Stimulated activated CD4-positive, alpha-beta T cell treated with anti-CD3 and anti-CD28 coated beads, Interleukin-1b, Interleukin-23, amount 100 ng/mL, for 24 hours (primary cell): ENCODE data around the gene MBD3L4.
"Not testable (repeated sequence)": the region's sequence is repeated elsewhere in the genome, so short reads cannot be mapped to it uniquely, and the experiment has no call there.

Experiments used
- DNase-seq, 4 experiments: peaks; one replicate each; pipeline ENCODE4 v3.0.0-alpha.2; 2020; ENCODE audit warnings: low read depth in 4 of 4, low spot score in 1 of 4

Gene MBD3L4

GRCh38 chr19:7051421-7051820, 11.4 kb upstream of the MBD3L4 start:
- DNase-seq, result not testable (repeated sequence)

DNA sequence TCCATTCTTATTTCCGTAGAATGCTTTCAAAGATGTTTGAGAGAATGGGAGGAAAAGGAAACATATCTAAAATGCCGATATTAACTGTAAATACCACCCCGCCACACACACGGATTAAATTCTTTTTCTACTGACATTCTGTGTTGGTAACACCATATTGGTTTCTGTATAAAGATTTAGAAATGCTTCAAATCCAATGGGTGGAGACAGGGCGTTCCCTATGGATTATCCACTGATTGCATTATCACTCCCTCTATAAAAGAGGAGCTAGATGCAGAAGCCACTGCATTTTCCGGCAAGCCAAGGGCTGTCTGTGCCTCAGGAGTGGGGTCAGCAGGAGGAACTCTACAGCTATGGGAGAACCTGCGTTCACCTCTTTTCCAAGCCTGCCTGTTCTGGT, 9.0 kb upstream of the MBD3L4 start, which contains the start of gene MBD3L2:
Gene MBD3L2 (plus strand): TSS at position 301 of the 400 bp plus-strand sequence. CDS start 53 bp downstream, at position 354.
- DNase-seq, result not testable (repeated sequence)

GRCh38 chr19:7041563-7041962, 1.6 kb upstream of the MBD3L4 start:
- DNase-seq, result not testable (repeated sequence)

DNA sequence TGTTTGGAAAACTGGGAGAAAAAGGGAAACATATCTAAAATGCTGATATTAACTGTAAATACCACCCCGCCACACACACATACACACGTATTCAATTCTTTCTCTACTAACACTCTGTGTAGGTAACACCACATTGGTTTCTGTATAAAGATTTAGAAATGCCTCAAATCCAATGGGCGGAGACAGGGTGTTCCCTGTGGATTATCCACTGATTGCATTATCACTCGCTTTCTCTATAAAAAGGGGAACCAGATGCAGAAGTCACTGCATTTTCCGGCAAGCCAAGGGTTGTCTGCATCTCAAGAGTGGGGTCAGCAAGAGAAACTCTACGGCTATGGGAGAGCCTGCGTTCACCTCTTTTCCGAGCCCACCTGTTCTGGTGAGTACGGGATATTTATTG, 9.7 kb downstream of the MBD3L4 start, which contains the start of gene MBD3L5:
Gene MBD3L5 (plus strand): TSS at position 301 of the 400 bp plus-strand sequence. CDS start 34 bp downstream, at position 335.
- not testable (repeated sequence) for DNase-seq

GRCh38 chr19:7028790-7029189, 11.2 kb downstream of the MBD3L4 start:
- DNase-seq, result not testable (repeated sequence)

GRCh38 chr19:7021331-7021730, 18.6 kb downstream of the MBD3L4 start, which contains the start of gene MBD3L2B:
Gene MBD3L2B, minus strand, starts transcription at chr19:7021431. Its CDS starts 34 bp downstream, at chr19:7021397.
- DNase-seq, result not testable (repeated sequence)

DNA sequence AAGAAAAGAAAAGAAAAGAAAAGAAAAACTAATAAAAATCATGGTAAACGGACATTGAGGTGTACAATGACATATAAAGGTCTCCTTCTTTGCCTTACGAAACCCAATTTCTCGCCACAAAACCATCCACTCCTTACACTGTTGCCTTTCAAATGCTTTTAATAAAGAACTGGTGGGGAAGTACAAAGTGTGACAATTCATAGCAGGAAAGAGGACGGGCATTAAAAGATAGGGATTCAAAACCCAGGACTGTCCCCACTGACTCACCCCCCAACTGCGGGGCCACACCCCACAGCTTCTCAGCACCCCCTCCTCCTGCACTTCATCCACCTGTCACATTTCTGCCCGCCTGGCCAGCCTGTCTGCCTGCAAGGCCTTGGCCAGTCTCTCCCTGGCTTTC, 21.2 kb downstream of the MBD3L4 start:
- no peak for DNase-seq

DNA sequence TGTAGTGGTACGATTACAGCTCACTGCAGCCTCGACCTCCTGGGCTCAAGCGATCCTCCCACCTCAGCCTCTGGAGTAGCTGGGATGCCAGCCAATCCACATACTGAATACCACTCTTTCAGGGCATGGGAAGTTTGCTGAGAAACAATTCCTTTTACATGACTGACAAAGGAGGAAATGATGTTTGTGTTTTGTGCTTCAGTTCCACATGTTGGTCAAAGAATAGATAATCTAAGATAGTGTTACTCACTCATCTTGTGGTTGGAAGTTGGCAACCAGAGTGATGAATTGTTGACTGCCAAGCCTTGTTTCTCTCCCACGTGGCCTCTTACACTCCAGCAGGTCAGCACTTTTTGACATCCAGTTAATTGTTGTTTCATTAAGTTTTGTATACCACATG, 26.3 kb downstream of the MBD3L4 start:
- no peak for DNase-seq

DNA sequence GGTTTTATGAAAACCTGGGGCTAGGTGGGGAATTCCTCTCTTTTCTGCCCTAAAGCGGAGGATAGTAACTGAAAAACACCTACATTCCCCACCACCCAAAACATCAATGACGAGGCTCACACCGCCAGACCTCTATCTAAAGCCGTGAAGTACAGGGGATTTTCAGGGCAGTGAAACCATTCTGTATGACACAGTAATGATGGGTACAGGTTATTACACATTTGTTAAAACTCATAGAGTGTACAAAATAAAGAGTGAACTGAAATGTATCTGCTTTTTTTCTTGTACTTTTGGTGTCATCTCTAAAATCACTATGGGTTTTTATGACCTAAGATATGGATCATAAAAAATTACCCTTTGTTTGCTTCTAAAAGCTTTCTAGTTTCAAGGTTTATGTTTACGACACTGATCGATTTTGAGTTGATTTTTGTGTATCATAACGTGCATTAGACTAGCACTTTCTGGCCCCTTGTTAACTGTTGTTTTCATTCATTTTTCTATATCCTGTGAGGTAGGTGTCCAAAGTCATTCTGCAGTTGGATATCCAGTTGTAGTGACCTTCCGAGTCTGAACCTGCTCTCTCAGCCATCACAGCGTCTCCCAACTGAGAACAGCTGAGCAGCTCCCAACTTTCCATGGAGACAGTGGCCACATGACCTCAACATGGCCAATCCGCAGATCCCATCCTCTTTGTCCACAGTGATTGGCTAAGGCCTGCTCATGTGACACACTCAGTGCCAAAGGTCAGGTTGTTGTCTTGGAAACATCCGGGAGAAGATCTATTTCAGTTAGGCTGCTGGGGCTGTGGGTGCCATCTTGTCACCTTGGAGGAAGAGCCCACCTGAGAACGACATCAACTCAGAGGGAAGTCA, 29.0 kb downstream of the MBD3L4 start:
- DNase-seq, result no peak

DNA sequence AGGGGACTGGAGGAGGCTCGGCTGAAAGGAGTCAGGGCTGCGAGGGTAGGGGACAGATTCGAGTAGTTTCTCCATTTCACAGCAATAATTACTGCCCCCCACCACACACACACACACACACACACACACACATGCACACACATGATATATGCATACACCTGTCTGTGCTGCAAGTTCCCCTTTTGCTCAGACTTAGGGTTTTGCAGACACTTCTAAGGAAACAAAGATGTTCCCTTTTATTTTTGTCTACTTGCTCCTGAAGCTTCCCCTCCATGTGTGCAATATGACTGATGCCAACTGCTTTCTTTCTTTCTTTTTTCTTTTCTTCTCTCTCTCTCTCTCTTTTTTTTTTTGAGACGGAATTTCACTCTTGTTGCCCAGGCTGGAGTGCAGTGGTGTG, 32.1 kb downstream of the MBD3L4 start:
- DNase-seq, result no peak

- no peak for DNase-seq
These were observed 33.8 kb downstream of the MBD3L4 start for GRCh38 chr19:7006135-7006704.

DNA sequence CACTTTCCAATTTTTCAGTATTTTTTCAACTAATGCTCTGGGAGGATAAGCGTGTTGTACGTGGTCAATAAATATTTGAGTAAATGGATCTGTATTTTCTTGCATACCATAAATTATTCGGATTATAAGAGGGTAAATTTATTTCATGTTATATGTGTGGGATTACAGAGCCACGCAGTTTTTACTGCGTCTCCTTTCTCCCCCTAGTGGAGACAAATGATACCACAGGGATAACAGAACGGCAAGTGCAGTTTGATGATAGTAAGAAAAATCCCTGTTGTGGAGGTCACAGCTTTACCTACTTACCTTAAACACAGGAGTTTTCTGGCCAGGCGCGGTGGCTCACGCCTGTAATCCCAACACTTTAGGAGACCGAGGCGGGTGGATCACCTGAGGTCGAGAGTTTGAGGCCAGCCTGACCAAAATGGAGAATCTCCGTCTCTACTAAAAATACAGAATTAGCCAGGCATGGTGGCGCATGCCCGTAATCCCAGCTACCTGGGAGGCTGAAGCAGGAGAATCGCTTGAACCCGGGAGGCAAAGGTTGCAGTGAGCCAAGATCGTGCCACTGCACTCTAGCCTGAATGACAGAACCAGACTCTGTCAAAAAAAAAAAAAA, 35.6 kb downstream of the MBD3L4 start:
- no peak for DNase-seq

GRCh38 chr19:7000816-7001215, 39.2 kb downstream of the MBD3L4 start:
- DNase-seq, result no peak

DNA sequence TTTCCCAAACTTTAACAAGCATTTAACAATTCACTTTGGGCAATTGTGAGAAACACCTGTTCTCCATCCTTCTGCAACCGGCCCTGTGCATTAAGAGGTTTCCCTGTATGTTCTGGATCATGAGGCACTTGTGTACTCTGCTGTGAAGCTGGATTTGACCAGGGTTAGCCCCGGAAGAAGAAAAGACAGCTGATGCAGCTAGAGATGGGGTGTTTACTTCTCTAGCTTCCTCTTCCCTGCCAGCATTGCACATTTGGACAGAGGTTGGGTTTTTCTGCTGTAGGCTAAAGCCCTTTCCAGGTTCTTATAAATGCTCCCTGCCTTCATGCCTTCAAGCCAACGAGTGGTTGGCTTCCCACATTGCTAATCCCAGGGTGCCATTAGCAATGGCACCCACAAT, 39.6 kb downstream of the MBD3L4 start:
- no peak for DNase-seq

- no peak for DNase-seq
These were observed 40.0 kb downstream of the MBD3L4 start for GRCh38 chr19:6999933-7000332.

DNA sequence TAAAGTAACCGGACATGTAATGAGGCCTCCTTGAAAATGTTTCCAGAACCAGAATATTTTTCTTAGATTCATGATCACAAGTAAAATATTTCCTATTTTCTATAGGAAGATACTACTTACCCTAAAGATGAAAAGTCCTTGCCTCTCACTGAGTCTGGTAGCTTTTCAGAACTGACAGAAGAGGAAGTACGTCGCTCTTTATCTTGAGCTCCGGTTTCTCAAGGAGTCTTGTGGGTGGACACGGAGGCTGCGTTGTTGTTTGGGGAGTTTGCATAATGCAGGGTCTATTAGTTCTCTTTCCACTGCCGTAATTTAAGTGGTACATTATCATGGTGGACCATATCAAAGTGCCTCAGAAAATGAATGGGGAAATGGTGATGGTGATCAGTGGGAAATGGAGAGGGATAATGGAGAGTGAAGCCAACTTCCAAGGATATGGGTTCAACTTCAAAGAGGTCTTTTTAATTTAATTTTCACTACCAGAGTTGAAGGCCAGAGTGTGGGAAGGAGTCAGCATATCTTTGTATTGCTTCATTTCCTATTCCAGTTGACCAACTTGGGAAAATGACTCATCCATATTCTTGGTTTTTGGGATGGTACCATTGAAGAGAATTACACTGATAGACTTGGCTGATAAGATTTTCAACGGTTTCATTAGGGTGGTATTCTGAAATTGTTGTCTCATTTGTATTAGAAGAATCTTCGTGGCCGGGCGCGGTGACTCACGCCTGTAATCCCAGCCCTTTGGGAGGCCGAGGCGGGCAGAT, 42.1 kb downstream of the MBD3L4 start:
- no peak for DNase-seq

GRCh38 chr19:6996810-6997209, 43.2 kb downstream of the MBD3L4 start:
- DNase-seq, result no peak

GRCh38 chr19:6995054-6995453, 44.9 kb downstream of the MBD3L4 start:
- no peak for DNase-seq

- DNase-seq, result no peak
These were observed 51.7 kb downstream of the MBD3L4 start for GRCh38 chr19:6988257-6988656.

DNA sequence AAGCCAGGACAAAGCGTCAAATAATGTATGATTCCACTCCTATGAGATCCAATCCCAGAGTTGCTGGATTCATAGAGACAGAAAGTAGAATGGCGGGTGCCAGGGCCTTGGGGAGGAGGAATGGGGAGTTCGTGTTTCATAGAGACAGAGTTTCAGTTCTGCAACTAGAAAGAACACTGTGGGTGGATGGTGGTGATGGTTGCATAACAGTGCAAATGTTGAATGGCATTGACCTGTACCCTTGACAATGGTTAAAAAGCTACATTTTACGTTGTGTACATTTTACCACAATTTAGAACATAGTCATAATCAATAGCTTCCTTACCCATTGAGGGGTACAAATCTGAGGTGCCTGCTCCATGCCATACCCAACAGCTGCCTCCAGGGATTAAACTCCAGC, 52.1 kb downstream of the MBD3L4 start:
- no peak for DNase-seq
